Thoracic aorta (tissue), 2 donors: ENCODE results near the gene CCDC12. TPM values are rescaled to one million over a fixed set of nuclear protein-coding genes. Genes with fewer than 3 reads are reported as not detected.
A peak's percentile ranks its signal among the peaks of the same experiment; 100 is the strongest.

ENCODE experiments used
- ATAC-seq: fragments of 150-250 bp; one replicate; pipeline ENCODE4 v1.8.0; 2017; ENCODE audit warnings: low read depth; ENCODE audit not compliant: insufficient number of reproducible peaks, low FRiP score
- DNase-seq: peaks from one replicate; pipeline ENCODE4 v3.0.0-alpha.2; 2020; ENCODE audit warnings: low spot score
- H3K27ac ChIP-seq, 2 donors: fragments of 200-600 bp; sonication (generic); 1 replicate in 1 of 2; 2 replicates in 1 of 2; pipeline ENCODE4 v1.5.1; 2016; ENCODE audit warnings: mild to moderate bottlenecking in 2 of 2, moderate library complexity in 2 of 2
- H3K27me3 ChIP-seq: fragments of 200-600 bp; sonication (generic); replicated peaks from 2 replicates; pipeline ENCODE4 v1.6.0; 2016; ENCODE audit warnings: mild to moderate bottlenecking; ENCODE audit not compliant: insufficient read depth
- H3K36me3 ChIP-seq: fragments of 200-600 bp; sonication (generic); one replicate; pipeline ENCODE4 v1.5.1; 2016
- H3K4me1 ChIP-seq, 2 donors: fragments of 200-600 bp; sonication (generic); 1 replicate in 1 of 2; 2 replicates in 1 of 2; pipeline versions ENCODE4 v1.5.1 to v1.6.0; 2016; ENCODE audit warnings: low read depth in 2 of 2, mild to moderate bottlenecking in 1 of 2; ENCODE audit not compliant: control insufficient read depth in 1 of 2
- H3K4me3 ChIP-seq: fragments of 200-600 bp; sonication (generic); 2 replicates; pipeline ENCODE4 v1.5.1; 2016; ENCODE audit warnings: mild to moderate bottlenecking
- H3K9me3 ChIP-seq: fragments of 200-600 bp; sonication (generic); 2 replicates; pipeline ENCODE4 v1.5.1; 2016
- CTCF ChIP-seq: fragments of 200-600 bp; sonication (generic); IDR thresholded peaks from one replicate; pipeline ENCODE4 v1.5.1; 2019; ENCODE audit warnings: antibody characterized with exemption
- total RNA-seq, 2 donors: library from RNA; depleted of rRNA; stranded (reverse); fragments of >200 nt; gene quantifications; one replicate each; pipeline versions ENCODE4 v1.1.0 to v1.2.3, GENCODE V29; 2016

The CCDC12 gene
- total RNA-seq, 2 donors from 2014 or later, result 29.8 to 58.8 TPM

- Histone ChIP-seq H3K27ac (no peak overlapping the region), H3K36me3 (no peaks in the 10 kb centered on the region), H3K4me1 (peaks cover 10 to 25% of the 10 kb centered on the region in 2 donors), H3K27me3 (no peaks in the 10 kb centered on the region), H3K4me3 (no peak overlapping the region), H3K9me3 (no peaks in the 10 kb centered on the region)
- DNase-seq (no peak), ATAC-seq (no peak)
- no peak for TF ChIP-seq CTCF
Measured at GRCh38 chr3:46910166-46910760, 66.3 kb downstream of the CCDC12 start.

- ATAC-seq, result peak; percentile 57
- H3K27ac ChIP-seq, result no peak overlapping the region
- peak; percentile 90 for TF ChIP-seq CTCF
- H3K27me3 ChIP-seq, result no peaks in the 10 kb centered on the region
- no peaks in the 10 kb centered on the region for H3K36me3 ChIP-seq
- H3K4me1 ChIP-seq, result peaks cover 10 to 25% of the 10 kb centered on the region in 2 donors
- H3K4me3 ChIP-seq, result peak overlapping the region; percentile 28
- no peaks in the 10 kb centered on the region for H3K9me3 ChIP-seq
- DNase-seq, result peak; percentile 73
Measured at GRCh38 chr3:46909535-46910161, 66.9 kb downstream of the CCDC12 start.

- Histone ChIP-seq H3K27me3 (no peaks in the 10 kb centered on the region), H3K36me3 (no peaks in the 10 kb centered on the region), H3K4me3 (peak overlapping the region; percentile 28), H3K4me1 (peaks cover 10 to 25% of the 10 kb centered on the region in 2 donors), H3K9me3 (no peaks in the 10 kb centered on the region), H3K27ac (peak overlapping the region in 1 of 2 donors; percentile 9)
- no peak for TF ChIP-seq CTCF
- no peak for DNase-seq
- peak; percentile 30 for ATAC-seq
Measured at GRCh38 chr3:46908986-46909534, 67.5 kb downstream of the CCDC12 start.

GRCh38 chr3:46908294-46908985 lies 68.1 kb downstream of the CCDC12 start:
- no peak for TF ChIP-seq CTCF
- peaks cover 10 to 25% of the 10 kb centered on the region in 2 donors for H3K4me1 ChIP-seq
- H3K27me3 ChIP-seq, result no peaks in the 10 kb centered on the region
- no peaks in the 10 kb centered on the region for H3K36me3 ChIP-seq
- DNase-seq, result no peak
- no peaks in the 10 kb centered on the region for H3K9me3 ChIP-seq
- H3K27ac ChIP-seq, result peak overlapping the region in 1 of 2 donors; percentile 9
- H3K4me3 ChIP-seq, result peak overlapping the region; percentile 12
- ATAC-seq, result no peak

DNA sequence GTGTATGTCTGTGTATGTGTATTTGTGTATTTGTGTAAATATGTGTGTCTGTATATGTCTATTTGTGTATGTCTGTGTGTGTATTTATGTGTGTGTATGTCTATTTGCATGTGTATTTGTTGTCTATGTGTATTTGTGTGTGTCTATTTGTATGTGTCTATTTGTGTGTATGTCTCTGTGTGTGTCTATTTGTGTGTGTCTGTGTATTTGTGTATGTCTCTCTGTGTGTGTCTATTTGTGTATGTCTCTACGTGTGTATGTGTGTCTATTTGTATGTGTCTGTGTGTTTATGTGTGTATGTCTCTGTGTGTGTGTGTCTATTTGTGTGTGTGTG lies 68.6 kb downstream of the CCDC12 start:
- ATAC-seq, result no peak
- no peak overlapping the region for H3K27ac ChIP-seq

More for the DNA sequence above, 68.6 kb downstream of the CCDC12 start:
- DNase-seq, result no peak
- no peak overlapping the region for H3K4me3 ChIP-seq
- H3K27me3 ChIP-seq, result no peaks in the 10 kb centered on the region
- H3K4me1 ChIP-seq, result peaks cover 10 to 25% of the 10 kb centered on the region in 2 donors
- no peaks in the 10 kb centered on the region for H3K9me3 ChIP-seq
- no peak for TF ChIP-seq CTCF
- H3K36me3 ChIP-seq, result no peaks in the 10 kb centered on the region
